Ishikawa (cell line): Measurements from ENCODE around the gene KRTAP16-1.

Experiments used
- CEBPB ChIP-seq: IDR thresholded peaks from 2 replicates; pipeline ENCODE4 v1.6.1; 2012
- CREB1 ChIP-seq: IDR thresholded peaks from 2 replicates; pipeline ENCODE4 v1.6.1; 2012; ENCODE audit warnings: low read depth
- EGR1 ChIP-seq: IDR thresholded peaks from 2 replicates; pipeline ENCODE4 v1.6.1; 2012
- EP300 ChIP-seq: IDR thresholded peaks from 2 replicates; pipeline ENCODE4 v1.6.1; 2012; ENCODE audit warnings: borderline replicate concordance
- FOXM1 ChIP-seq: IDR thresholded peaks from 2 replicates; pipeline ENCODE4 v1.6.1; 2012; ENCODE audit warnings: low read depth, borderline replicate concordance
- MAX ChIP-seq: IDR thresholded peaks from 2 replicates; pipeline ENCODE4 v1.6.1; 2012
- NFIC ChIP-seq: IDR thresholded peaks from 2 replicates; pipeline ENCODE4 v1.6.1; 2012
- RAD21 ChIP-seq: IDR thresholded peaks from 2 replicates; pipeline ENCODE4 v1.6.1; 2012; ENCODE audit warnings: low read depth
- REST ChIP-seq: IDR thresholded peaks from 2 replicates; pipeline ENCODE4 v1.6.1; 2012; ENCODE audit warnings: low read depth, mild to moderate bottlenecking
- TAF1 ChIP-seq: IDR thresholded peaks from 2 replicates; pipeline ENCODE4 v1.6.1; 2012; ENCODE audit warnings: low read depth, mild to moderate bottlenecking
- TCF12 ChIP-seq: IDR thresholded peaks from 2 replicates; pipeline ENCODE4 v1.6.1; 2012; ENCODE audit warnings: low read depth
- TEAD4 ChIP-seq: IDR thresholded peaks from 2 replicates; pipeline ENCODE4 v1.6.1; 2012
- USF1 ChIP-seq: IDR thresholded peaks from 2 replicates; pipeline ENCODE4 v1.6.1; 2012
- YY1 ChIP-seq: IDR thresholded peaks from 2 replicates; pipeline ENCODE4 v1.6.1; 2012; ENCODE audit warnings: low read depth
- ZBTB7A ChIP-seq: IDR thresholded peaks from 2 replicates; pipeline ENCODE4 v1.6.1; 2012; ENCODE audit warnings: low read depth

Gene KRTAP16-1

GRCh38 chr17:41340934-41341861, 32.1 kb upstream of the KRTAP16-1 start:
- no peak for TF ChIP-seq TAF1
- TF ChIP-seq RAD21, result no peak
- no peak for TF ChIP-seq MAX
- TF ChIP-seq CEBPB, result no peak

GRCh38 chr17:41340494-41340893, 31.4 kb upstream of the KRTAP16-1 start:
- TF ChIP-seq MAX, result no peak
- TF ChIP-seq CREB1, result no peak
- TF ChIP-seq ZBTB7A, result no peak
- no peak for TF ChIP-seq TEAD4
- TF ChIP-seq RAD21, result no peak

GRCh38 chr17:41339571-41340172, 30.6 kb upstream of the KRTAP16-1 start:
- TF ChIP-seq RAD21, result no peak
- no peak for TF ChIP-seq TCF12
- no peak for TF ChIP-seq USF1
- no peak for TF ChIP-seq CREB1
- TF ChIP-seq CEBPB, result no peak
- no peak for TF ChIP-seq MAX
- TF ChIP-seq FOXM1, result no peak
- no peak for TF ChIP-seq EP300
- TF ChIP-seq ZBTB7A, result no peak
- TF ChIP-seq EGR1, result no peak
- TF ChIP-seq NFIC, result no peak
- no peak for TF ChIP-seq REST
- TF ChIP-seq YY1, result no peak
- TF ChIP-seq TEAD4, result no peak
- TF ChIP-seq TAF1, result no peak

- TF ChIP-seq USF1, result no peak
- TF ChIP-seq TAF1, result no peak
- no peak for TF ChIP-seq REST
- TF ChIP-seq CEBPB, result no peak
- no peak for TF ChIP-seq YY1
- TF ChIP-seq EP300, result no peak
- no peak for TF ChIP-seq RAD21
- TF ChIP-seq EGR1, result no peak
- no peak for TF ChIP-seq ZBTB7A
- no peak for TF ChIP-seq MAX
- TF ChIP-seq FOXM1, result no peak
- TF ChIP-seq CREB1, result no peak
- no peak for TF ChIP-seq TCF12
- TF ChIP-seq NFIC, result no peak
- no peak for TF ChIP-seq TEAD4
These were observed 29.9 kb upstream of the KRTAP16-1 start for GRCh38 chr17:41338961-41339485.

GRCh38 chr17:41335747-41336146, 26.6 kb upstream of the KRTAP16-1 start:
- TF ChIP-seq NFIC, result no peak
- no peak for TF ChIP-seq REST
- no peak for TF ChIP-seq FOXM1
- no peak for TF ChIP-seq YY1
